ENCODE results near the gene CRACR2A.

- TF ChIP-seq POLR2A (IDR thresholded peaks at IDR 0.05) (no peak), CTCF (IDR thresholded peaks at IDR 0.05) (no peak)
Measured at GRCh38 chr12:3717283-3717898, 35.5 kb downstream of the CRACR2A start.
